ENCODE data around the gene ST13.

DNA sequence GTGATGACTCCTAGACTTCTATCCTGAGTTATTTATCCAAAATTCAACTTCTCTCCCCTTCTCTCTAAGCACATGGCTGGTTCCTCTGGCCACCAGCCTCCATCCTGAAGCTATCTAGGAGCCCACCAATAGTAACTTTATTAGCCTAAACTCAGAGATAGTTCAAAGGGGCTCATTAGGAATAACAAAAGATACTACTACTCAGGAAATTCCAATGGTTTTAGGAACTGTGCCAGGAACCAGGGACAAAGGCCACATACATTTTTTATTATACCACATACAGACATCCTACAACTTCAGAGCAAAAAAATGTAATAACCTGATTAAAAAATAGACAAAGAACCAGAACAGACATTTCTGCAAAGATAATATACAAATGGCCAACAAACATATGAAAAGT, 65.2 kb downstream of the ST13 start:
- TF ChIP-seq CTCF (conservative IDR thresholded peaks at IDR 0.05; ENCODE audit: low read length) (no peak), EZH2phosphoT487 (IDR thresholded peaks at IDR 0.05; ENCODE audit: borderline replicate concordance, low read depth, low read length) (no peak)
